ENCODE results near the gene RTN4RL1.

- TF ChIP-seq CTCF (IDR thresholded peaks at IDR 0.05) (no peak), POLR2AphosphoS5 (IDR thresholded peaks at IDR 0.05) (no peak), EP300 (IDR thresholded peaks at IDR 0.05) (no peak)
Measured at GRCh38 chr17:1985686-1986085, 39.4 kb downstream of the RTN4RL1 start.
